Neural progenitor cell (in vitro differentiated cells): Measurements from ENCODE around the gene SAMD1. TPM values are rescaled to one million over a fixed set of nuclear protein-coding genes. Genes with fewer than 3 reads are reported as not detected.

ENCODE experiments used
- DNase-seq: peaks from one replicate; pipeline ENCODE4 v3.0.0-alpha.2; 2016; ENCODE audit warnings: low spot score
- H2AFZ ChIP-seq: fragments of 200-600 bp; sonication (generic); replicated peaks from 2 replicates; pipeline ENCODE4 v1.6.1; 2016; ENCODE audit warnings: antibody characterized with exemption
- H3F3A ChIP-seq: fragments of 200-600 bp; sonication (generic); 2 replicates; pipeline ENCODE4 v1.6.1; 2016; ENCODE audit warnings: antibody characterized with exemption, low read depth
- H3K27ac ChIP-seq: fragments of 200-600 bp; sonication (generic); 2 replicates; pipeline ENCODE4 v1.5.1; 2016; ENCODE audit warnings: mild to moderate bottlenecking
- H3K27me3 ChIP-seq: fragments of 200-600 bp; sonication (generic); 2 replicates; pipeline ENCODE4 v1.6.1; 2016; ENCODE audit warnings: mild to moderate bottlenecking, moderate library complexity
- H3K36me3 ChIP-seq: fragments of 200-600 bp; sonication (generic); 2 replicates; pipeline ENCODE4 v1.5.1; 2016
- H3K4me1 ChIP-seq: fragments of 200-600 bp; sonication (generic); 2 replicates; pipeline ENCODE4 v1.6.1; 2016; ENCODE audit warnings: mixed run types
- H3K4me2 ChIP-seq: fragments of 200-600 bp; sonication (generic); 2 replicates; pipeline ENCODE4 v1.6.1; 2016
- H3K4me3 ChIP-seq: fragments of 200-600 bp; sonication (generic); 2 replicates; pipeline ENCODE4 v1.5.1; 2016
- H3K79me2 ChIP-seq: fragments of 200-600 bp; sonication (generic); 2 replicates; pipeline ENCODE4 v1.6.1; 2016; ENCODE audit warnings: low read depth
- H3K9ac ChIP-seq: fragments of 200-600 bp; sonication (generic); 2 replicates; pipeline ENCODE4 v1.6.1; 2016
- H3K9me3 ChIP-seq: fragments of 200-600 bp; sonication (generic); 2 replicates; pipeline ENCODE4 v1.5.1; 2016; ENCODE audit warnings: low read depth
- H4K20me1 ChIP-seq: fragments of 200-600 bp; sonication (generic); 2 replicates; pipeline ENCODE4 v1.6.1; 2016; ENCODE audit warnings: low read depth
- H3K27ac Mint-ChIP-seq: 3 replicates; pipeline ENCODE4 v1.8.0; 2021; ENCODE audit warnings: mixed read lengths
- H3K27me3 Mint-ChIP-seq: 2 replicates; pipeline ENCODE4 v1.8.0; 2022; ENCODE audit warnings: low read depth, mild to moderate bottlenecking, inconsistent platforms, moderate library complexity, mixed read lengths; ENCODE audit not compliant: insufficient read depth
- H3K36me3 Mint-ChIP-seq: 3 replicates; pipeline ENCODE4 v1.8.0; 2021; ENCODE audit warnings: mixed read lengths
- H3K4me1 Mint-ChIP-seq: 3 replicates; pipeline ENCODE4 v1.8.0; 2021; ENCODE audit warnings: mixed read lengths
- H3K4me3 Mint-ChIP-seq: 3 replicates; pipeline ENCODE4 v1.8.0; 2021; ENCODE audit warnings: mild to moderate bottlenecking, moderate library complexity, mixed read lengths
- H3K9me3 Mint-ChIP-seq: 3 replicates; pipeline ENCODE4 v1.8.0; 2020; ENCODE audit warnings: mixed read lengths
- EZH2 ChIP-seq: fragments of 200-600 bp; sonication (generic); IDR thresholded peaks from 2 replicates; pipeline ENCODE4 v1.6.1; 2017; ENCODE audit warnings: antibody characterized with exemption, mild to moderate bottlenecking, moderate library complexity
- EZH2phosphoT487 ChIP-seq: fragments of 200-600 bp; sonication (generic); IDR thresholded peaks from 2 replicates; pipeline ENCODE4 v1.6.1; 2017; ENCODE audit warnings: antibody characterized with exemption
- total RNA-seq: library from RNA; depleted of rRNA; stranded (reverse); fragments of >200 nt; gene quantifications from 2 replicates; pipeline ENCODE4 v1.2.3, GENCODE V29; 2015; ENCODE audit warnings: low replicate concordance
- TF ChIP-seq, protein P1 (sequence below): fragments of 200-600 bp; sonication (generic); IDR thresholded peaks from 2 replicates; pipeline ENCODE4 v1.5.1; 2017; ENCODE audit warnings: antibody characterized with exemption, mild to moderate bottlenecking

Gene SAMD1
- total RNA-seq, 1 donor from 2014 or later = 22.1 TPM

DNA sequence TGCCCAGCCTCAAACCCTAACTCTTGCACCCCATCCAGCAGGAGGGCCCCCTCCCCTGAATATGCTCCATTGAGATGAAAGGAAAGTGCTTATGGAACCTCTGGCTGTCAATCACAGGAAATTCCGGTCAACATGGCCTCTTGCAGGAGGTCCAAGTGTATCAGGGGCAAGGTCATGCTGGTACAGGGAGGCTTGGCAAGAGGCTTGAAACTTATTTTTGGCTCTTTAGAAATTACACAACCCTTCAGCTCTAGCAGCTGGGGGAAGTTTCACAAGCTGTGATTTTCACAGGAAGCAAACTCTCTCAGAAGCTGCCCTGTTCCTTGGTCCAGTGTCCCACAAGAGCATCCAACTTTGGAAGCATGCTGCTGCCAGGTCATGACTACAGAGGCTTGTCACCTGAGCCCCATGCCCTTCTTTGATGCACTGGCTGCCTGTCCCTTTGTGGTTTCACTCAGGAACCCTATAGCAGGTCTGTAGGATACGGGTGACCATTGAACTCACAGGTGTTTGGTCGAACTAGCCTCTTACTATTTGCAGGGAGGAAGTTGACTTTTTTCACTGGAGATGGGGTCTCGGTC is 37.5 kb upstream of the SAMD1 start:
- peaks cover 8% of the 10 kb centered on the region for H3F3A ChIP-seq
- Mint-ChIP-seq H3K4me1 (no peaks in the 10 kb centered on the region), H3K27me3 (peaks cover 2% of the 10 kb centered on the region), H3K4me3 (no peak overlapping the region), H3K36me3 (peaks cover 14% of the 10 kb centered on the region), H3K9me3 (no peaks in the 10 kb centered on the region), H3K27ac (no peak overlapping the region)
- no peak overlapping the region for H3K27ac ChIP-seq
- TF ChIP-seq, protein P1, sequence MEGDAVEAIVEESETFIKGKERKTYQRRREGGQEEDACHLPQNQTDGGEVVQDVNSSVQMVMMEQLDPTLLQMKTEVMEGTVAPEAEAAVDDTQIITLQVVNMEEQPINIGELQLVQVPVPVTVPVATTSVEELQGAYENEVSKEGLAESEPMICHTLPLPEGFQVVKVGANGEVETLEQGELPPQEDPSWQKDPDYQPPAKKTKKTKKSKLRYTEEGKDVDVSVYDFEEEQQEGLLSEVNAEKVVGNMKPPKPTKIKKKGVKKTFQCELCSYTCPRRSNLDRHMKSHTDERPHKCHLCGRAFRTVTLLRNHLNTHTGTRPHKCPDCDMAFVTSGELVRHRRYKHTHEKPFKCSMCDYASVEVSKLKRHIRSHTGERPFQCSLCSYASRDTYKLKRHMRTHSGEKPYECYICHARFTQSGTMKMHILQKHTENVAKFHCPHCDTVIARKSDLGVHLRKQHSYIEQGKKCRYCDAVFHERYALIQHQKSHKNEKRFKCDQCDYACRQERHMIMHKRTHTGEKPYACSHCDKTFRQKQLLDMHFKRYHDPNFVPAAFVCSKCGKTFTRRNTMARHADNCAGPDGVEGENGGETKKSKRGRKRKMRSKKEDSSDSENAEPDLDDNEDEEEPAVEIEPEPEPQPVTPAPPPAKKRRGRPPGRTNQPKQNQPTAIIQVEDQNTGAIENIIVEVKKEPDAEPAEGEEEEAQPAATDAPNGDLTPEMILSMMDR = no peak
- TF ChIP-seq EZH2phosphoT487 (no peak), EZH2 (no peak)
- no peaks in the 10 kb centered on the region for H3K4me1 ChIP-seq
- peaks cover 11% of the 10 kb centered on the region for H3K79me2 ChIP-seq
- H3K9me3 ChIP-seq = no peaks in the 10 kb centered on the region
- H2AFZ ChIP-seq = no peak overlapping the region
- peaks cover 7% of the 10 kb centered on the region for H3K36me3 ChIP-seq
- no peak overlapping the region for H3K9ac ChIP-seq
- H3K4me2 ChIP-seq = no peak overlapping the region
- H4K20me1 ChIP-seq = peaks cover 14% of the 10 kb centered on the region
- DNase-seq = no peak
- no peak overlapping the region for H3K4me3 ChIP-seq
- H3K27me3 ChIP-seq = no peaks in the 10 kb centered on the region

DNA sequence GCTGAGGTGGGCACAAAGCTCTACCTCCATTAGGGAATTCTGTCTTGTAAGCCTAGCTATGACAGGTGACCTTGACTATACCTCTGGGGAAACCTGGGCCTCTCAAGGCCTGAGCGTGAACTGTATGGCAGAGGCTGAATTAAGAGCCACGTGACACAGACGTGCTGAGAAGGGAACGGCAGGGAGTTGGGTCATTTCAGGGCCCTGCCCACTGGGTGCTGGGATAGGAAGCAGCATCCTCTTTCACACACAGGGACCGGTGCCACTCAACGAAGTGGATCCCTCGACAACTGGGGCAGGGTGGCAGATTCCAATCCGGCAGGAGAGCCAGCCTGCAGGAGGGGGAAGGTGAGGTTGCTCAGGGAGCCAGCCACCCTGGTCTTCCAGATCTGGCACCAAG is 36.6 kb upstream of the SAMD1 start:
- no peak overlapping the region for H3K4me2 ChIP-seq
- H3K27ac ChIP-seq = no peak overlapping the region
- peaks cover 10% of the 10 kb centered on the region for H4K20me1 ChIP-seq
- peaks cover 7% of the 10 kb centered on the region for H3K36me3 ChIP-seq
- H3K9me3 ChIP-seq = no peaks in the 10 kb centered on the region
- H3K79me2 ChIP-seq = peaks cover 3% of the 10 kb centered on the region
- TF ChIP-seq, protein P1 = no peak
- TF ChIP-seq EZH2phosphoT487 (no peak), EZH2 (no peak)
- no peak overlapping the region for H3K9ac ChIP-seq
- H3K36me3 Mint-ChIP-seq = peaks cover 18% of the 10 kb centered on the region
- no peak overlapping the region for H3K27ac Mint-ChIP-seq
- no peak for DNase-seq
- H3K9me3 Mint-ChIP-seq = no peaks in the 10 kb centered on the region
- no peak overlapping the region for H3K4me3 Mint-ChIP-seq
- H3K4me1 ChIP-seq = no peaks in the 10 kb centered on the region
- H3K4me3 ChIP-seq = no peak overlapping the region
- H3K27me3 Mint-ChIP-seq = peaks cover 4% of the 10 kb centered on the region
- peaks cover under 1% of the 10 kb centered on the region for H3F3A ChIP-seq
- H2AFZ ChIP-seq = no peak overlapping the region
- H3K4me1 Mint-ChIP-seq = no peaks in the 10 kb centered on the region
- H3K27me3 ChIP-seq = no peaks in the 10 kb centered on the region

DNA sequence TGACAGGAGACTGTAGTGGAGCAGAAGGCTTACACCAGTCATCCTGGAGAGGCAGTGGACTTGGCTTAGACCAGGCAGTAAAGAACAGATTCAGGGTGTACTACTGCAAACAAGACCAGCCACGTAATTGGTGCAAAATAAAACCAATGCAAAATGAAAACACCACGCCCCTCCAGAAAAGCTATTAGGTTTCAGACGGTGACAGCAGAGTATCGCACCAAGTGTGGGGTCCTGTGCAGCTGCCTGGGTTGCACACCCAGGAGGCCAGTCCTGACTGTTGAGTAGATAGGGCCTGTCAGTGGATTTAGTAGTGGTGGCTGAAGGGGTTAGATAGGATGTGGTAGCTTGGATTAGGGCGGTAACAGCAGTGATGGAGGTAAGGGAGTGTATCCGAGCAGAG is 32.4 kb upstream of the SAMD1 start:
- Histone ChIP-seq H3K4me3 (no peak overlapping the region), H3K9ac (no peak overlapping the region), H3F3A (peaks cover 28% of the 10 kb centered on the region), H2AFZ (no peak overlapping the region), H3K27me3 (no peaks in the 10 kb centered on the region), H4K20me1 (peaks cover 4% of the 10 kb centered on the region), H3K4me1 (peaks cover 14% of the 10 kb centered on the region), H3K27ac (no peak overlapping the region), H3K9me3 (no peaks in the 10 kb centered on the region), H3K79me2 (no peaks in the 10 kb centered on the region), H3K4me2 (no peak overlapping the region), H3K36me3 (peaks cover 7% of the 10 kb centered on the region)
- no peaks in the 10 kb centered on the region for H3K9me3 Mint-ChIP-seq
- H3K27me3 Mint-ChIP-seq = peaks cover 6% of the 10 kb centered on the region
- no peak overlapping the region for H3K4me3 Mint-ChIP-seq
- H3K4me1 Mint-ChIP-seq = peaks cover 16% of the 10 kb centered on the region
- no peak overlapping the region for H3K27ac Mint-ChIP-seq
- no peak for DNase-seq
- peaks cover 15% of the 10 kb centered on the region for H3K36me3 Mint-ChIP-seq
- TF ChIP-seq, protein P1 = no peak
- TF ChIP-seq EZH2 (no peak), EZH2phosphoT487 (no peak)
